ENCODE results near the gene OTUD1.

GRCh38 chr10:23421397-23421796 lies 17.5 kb upstream of the OTUD1 start:
- TF ChIP-seq FOXA1 (IDR thresholded peaks at IDR 0.05) = no peak
- TF ChIP-seq TARDBP (IDR thresholded peaks at IDR 0.05) = no peak
- TF ChIP-seq BHLHE40 (IDR thresholded peaks at IDR 0.05; ENCODE audit: borderline replicate concordance) = no peak
- no peak for TF ChIP-seq NFRKB (IDR thresholded peaks at IDR 0.05)
- TF ChIP-seq FOXK2 (IDR thresholded peaks at IDR 0.05) = no peak
- no peak for TF ChIP-seq ELF4 (IDR thresholded peaks at IDR 0.05)
- no peak for TF ChIP-seq SUZ12 (IDR thresholded peaks at IDR 0.05)
- no peak for TF ChIP-seq SP1 (IDR thresholded peaks at IDR 0.05)
- no peak for TF ChIP-seq CTBP1 (IDR thresholded peaks at IDR 0.05; ENCODE audit: borderline replicate concordance)
- TF ChIP-seq FOXM1 (IDR thresholded peaks at IDR 0.05; ENCODE audit: borderline replicate concordance) = no peak
- no peak for TF ChIP-seq L3MBTL2 (conservative IDR thresholded peaks at IDR 0.05)
